Esophagus muscularis mucosa (tissue), 3 donors: ENCODE results near the gene PLA2G4F.

ENCODE experiments used
- POLR2AphosphoS5 ChIP-seq, 2 donors: sonication (generic); formaldehyde crosslinking; IDR thresholded peaks; one replicate each; pipeline ENCODE4 v1.6.1; 2017; ENCODE audit warnings: antibody characterized with exemption in 2 of 2
- TF ChIP-seq, protein P1 (sequence below), 3 experiments: fragments of 200-600 bp in 2 of 3; fragments of 450-650 bp in 1 of 3; sonication (generic) in 2 of 3; IDR thresholded peaks; one replicate each; pipeline ENCODE4 v1.5.1; 2017 to 2019; ENCODE audit warnings: antibody characterized with exemption in 3 of 3, mild to moderate bottlenecking in 2 of 3, moderate library complexity in 1 of 3

- TF ChIP-seq, protein P1, sequence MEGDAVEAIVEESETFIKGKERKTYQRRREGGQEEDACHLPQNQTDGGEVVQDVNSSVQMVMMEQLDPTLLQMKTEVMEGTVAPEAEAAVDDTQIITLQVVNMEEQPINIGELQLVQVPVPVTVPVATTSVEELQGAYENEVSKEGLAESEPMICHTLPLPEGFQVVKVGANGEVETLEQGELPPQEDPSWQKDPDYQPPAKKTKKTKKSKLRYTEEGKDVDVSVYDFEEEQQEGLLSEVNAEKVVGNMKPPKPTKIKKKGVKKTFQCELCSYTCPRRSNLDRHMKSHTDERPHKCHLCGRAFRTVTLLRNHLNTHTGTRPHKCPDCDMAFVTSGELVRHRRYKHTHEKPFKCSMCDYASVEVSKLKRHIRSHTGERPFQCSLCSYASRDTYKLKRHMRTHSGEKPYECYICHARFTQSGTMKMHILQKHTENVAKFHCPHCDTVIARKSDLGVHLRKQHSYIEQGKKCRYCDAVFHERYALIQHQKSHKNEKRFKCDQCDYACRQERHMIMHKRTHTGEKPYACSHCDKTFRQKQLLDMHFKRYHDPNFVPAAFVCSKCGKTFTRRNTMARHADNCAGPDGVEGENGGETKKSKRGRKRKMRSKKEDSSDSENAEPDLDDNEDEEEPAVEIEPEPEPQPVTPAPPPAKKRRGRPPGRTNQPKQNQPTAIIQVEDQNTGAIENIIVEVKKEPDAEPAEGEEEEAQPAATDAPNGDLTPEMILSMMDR (IDR thresholded peaks at IDR 0.05): no peak
- TF ChIP-seq POLR2AphosphoS5 (IDR thresholded peaks at IDR 0.05): no peak
Observed at GRCh38 chr15:42128476-42128875, 28.0 kb downstream of the PLA2G4F start.
